B cell (primary cell): Measurements from ENCODE around the gene LAP3. TPM values are rescaled to one million over a fixed set of nuclear protein-coding genes. Genes with fewer than 3 reads are reported as not detected.

Experiments used
- ATAC-seq: fragments of 200-7000 bp; cut with Tn5 transposase; one replicate; pipeline ENCODE4 v1.10.0; 2021; ENCODE audit warnings: low read depth, mild to moderate bottlenecking, moderate number of reproducible peaks, moderate library complexity
- CTCF ChIA-PET: fragments of 350-600 bp; sonication (Branson Sonifier 250); formaldehyde crosslinking; loops from one replicate; lab custom pipeline; 2021; ENCODE audit warnings: antibody characterized with exemption, inconsistent platforms; lab: Charles Lee
- POLR2A ChIA-PET: fragments of 350-600 bp; sonication (Branson Sonifier 250); formaldehyde crosslinking; loops from one replicate; lab custom pipeline; 2021; ENCODE audit warnings: antibody characterized with exemption; lab: Charles Lee
- DNase-seq: peaks from one replicate; pipeline ENCODE4 v3.0.0; 2013
- H2AFZ ChIP-seq: 2 replicates; pipeline ENCODE4 v1.6.1; 2012; ENCODE audit warnings: mild to moderate bottlenecking, low read depth, low read length; ENCODE audit not compliant: insufficient read depth, poor library complexity, severe bottlenecking
- H3K27ac ChIP-seq, 2 donors: 1 replicate in 1 of 2; 2 replicates in 1 of 2; pipeline ENCODE4 v1.5.1; 2012 to 2013; ENCODE audit warnings: low read length in 2 of 2, mild to moderate bottlenecking in 2 of 2, moderate library complexity in 1 of 2
- H3K27me3 ChIP-seq, 4 experiments: fragments of 200-600 bp in 1 of 4; sonication (generic) in 1 of 4; replicated peaks in 1 of 4; 1 replicate in 2 of 4; 2 replicates in 2 of 4; pipeline versions ENCODE4 v1.6.1 to v1.7.0; 2013 to 2016; ENCODE audit warnings: low read length in 3 of 4, mild to moderate bottlenecking in 2 of 4, mixed read lengths in 1 of 4, moderate library complexity in 1 of 4; ENCODE audit not compliant: insufficient read depth in 4 of 4, control insufficient read depth in 3 of 4; ENCODE audit errors: control extremely low read depth in 1 of 4
- H3K36me3 ChIP-seq, 2 experiments: replicated peaks in 1 of 2; 1 replicate in 1 of 2; 2 replicates in 1 of 2; pipeline versions ENCODE4 v1.6.1 to v1.7.1; 2013; ENCODE audit warnings: low read length in 1 of 2; ENCODE audit not compliant: insufficient read depth in 2 of 2, control insufficient read depth in 1 of 2; ENCODE audit errors: control extremely low read depth in 1 of 2, extremely low read depth in 1 of 2
- H3K4me1 ChIP-seq, 2 donors: fragments of 200-600 bp in 1 of 2; sonication (generic) in 1 of 2; 1 replicate in 1 of 2; 2 replicates in 1 of 2; pipeline versions ENCODE4 v1.5.1 to v1.6.1; 2013 to 2017; ENCODE audit warnings: low read length in 2 of 2; ENCODE audit not compliant: control insufficient read depth in 2 of 2, insufficient read depth in 2 of 2
- H3K4me2 ChIP-seq: replicated peaks from 2 replicates; pipeline ENCODE3; 2012; ENCODE audit warnings: mild to moderate bottlenecking, low read depth, low read length; ENCODE audit not compliant: poor library complexity, severe bottlenecking
- H3K4me3 ChIP-seq, 5 experiments: fragments of 200-600 bp in 1 of 5; sonication (generic) in 1 of 5; 1 replicate in 3 of 5; 2 replicates in 2 of 5; pipeline versions ENCODE4 v1.5.1 to v1.7.0; 2011 to 2016; ENCODE audit warnings: low read length in 4 of 5, mild to moderate bottlenecking in 4 of 5, low read depth in 2 of 5, control low read depth in 1 of 5, moderate library complexity in 1 of 5; ENCODE audit not compliant: insufficient read depth in 1 of 5; ENCODE audit errors: control extremely low read depth in 1 of 5, extremely low read depth in 1 of 5
- H3K79me2 ChIP-seq: fragments of 200-600 bp; sonication (generic); one replicate; pipeline ENCODE4 v1.6.0; 2016; ENCODE audit warnings: low read length; ENCODE audit not compliant: control insufficient read depth, insufficient read depth
- H3K9ac ChIP-seq: fragments of 200-600 bp; sonication (generic); 2 replicates; pipeline ENCODE4 v1.6.1; 2017; ENCODE audit warnings: mild to moderate bottlenecking, low read length, moderate library complexity
- H3K9me3 ChIP-seq, 3 donors: one replicate each; pipeline versions ENCODE4 v1.6.1 to v1.7.1; 2013; ENCODE audit warnings: low read length in 2 of 3; ENCODE audit not compliant: control insufficient read depth in 2 of 3, insufficient read depth in 1 of 3; ENCODE audit errors: control extremely low read depth in 1 of 3
- H4K20me1 ChIP-seq: 2 replicates; pipeline ENCODE4 v1.6.0; 2012; ENCODE audit warnings: mild to moderate bottlenecking, low read length; ENCODE audit not compliant: insufficient read depth, control insufficient read depth, poor library complexity, severe bottlenecking
- H3K27ac Mint-ChIP-seq: one replicate; pipeline ENCODE4 v1.8.0; 2021; ENCODE audit warnings: mixed read lengths
- H3K27me3 Mint-ChIP-seq: one replicate; pipeline ENCODE4 v1.8.0; 2021; ENCODE audit warnings: mixed read lengths
- H3K4me1 Mint-ChIP-seq: one replicate; pipeline ENCODE4 v1.8.0; 2021; ENCODE audit warnings: mixed read lengths
- H3K4me3 Mint-ChIP-seq: one replicate; pipeline ENCODE4 v1.8.0; 2021; ENCODE audit warnings: mixed read lengths
- H3K9me3 Mint-ChIP-seq: one replicate; pipeline ENCODE4 v1.8.0; 2022; ENCODE audit warnings: mixed read lengths; ENCODE audit not compliant: insufficient read depth
- EZH2 ChIP-seq: IDR thresholded peaks from 2 replicates; pipeline ENCODE4 v1.6.1; 2012; ENCODE audit warnings: borderline replicate concordance, low read depth, mild to moderate bottlenecking, moderate library complexity, low read length; ENCODE audit not compliant: insufficient read depth, poor library complexity, severe bottlenecking
- WGBS: methylation state at CpG from one replicate; pipeline ENCODE4 v1.1.5; 2013; ENCODE audit warnings: missing lambda C conversion rate; ENCODE audit not compliant: insufficient coverage; 5-methylcytosine and 5-hydroxymethylcytosine counted together
- intact Hi-C: fragments of 100-400 bp; cut with micrococcal nuclease; formaldehyde crosslinking; loops from one replicate; pipeline ENCODE4 v1.10.0; 2022
- polyA plus RNA-seq: library from polyadenylated mRNA; depleted of rRNA; stranded (reverse); fragments of >200 nt; gene quantifications from 2 replicates; pipeline ENCODE4 v1.2.3, GENCODE V29; 2012
- total RNA-seq, 2 donors: library from RNA; stranded (reverse); fragments of 120-200 nt in 1 of 2; gene quantifications; 1 replicate in 1 of 2; 2 replicates in 1 of 2; pipeline versions ENCODE4 v1.2.3 to v1.2.4, GENCODE V29; 2013 to 2022
- TF ChIP-seq, protein P1 (sequence below): fragments of 200-600 bp; IDR thresholded peaks from one replicate; pipeline ENCODE4 v1.8.0; 2022; ENCODE audit warnings: antibody characterized with exemption, mild to moderate bottlenecking

Gene LAP3
- total and polyA plus RNA-seq, 2 donors (not counting 1 experiment from before 2014, with no cell fraction given) = 18.4 to 30.1 TPM

DNA sequence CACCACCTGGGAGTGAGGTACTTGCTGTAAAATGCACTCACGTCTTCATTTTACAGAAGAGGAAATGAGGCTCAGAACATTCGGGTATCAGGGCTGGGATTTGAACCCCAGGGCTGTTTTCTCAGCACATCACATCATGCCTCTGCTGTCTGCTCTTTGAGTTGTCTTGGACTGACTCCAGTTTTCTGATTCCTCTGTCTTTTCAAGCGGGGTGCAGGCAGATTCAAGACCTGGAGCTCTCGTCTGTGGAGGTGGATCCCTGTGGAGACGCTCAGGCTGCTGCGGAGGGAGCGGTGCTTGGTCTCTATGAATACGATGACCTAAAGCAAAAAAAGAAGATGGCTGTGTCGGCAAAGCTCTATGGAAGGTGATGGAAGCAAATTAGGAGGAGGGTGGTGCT lies 6.3 kb downstream of the LAP3 start:
- H3K9ac ChIP-seq = no peak overlapping the region
- no peaks in the 10 kb centered on the region for H3K27me3 ChIP-seq
- peaks cover 0 to 59% of the 10 kb centered on the region in 2 experiments for H3K36me3 ChIP-seq
- H3K27ac ChIP-seq = no peak overlapping the region
- ATAC-seq = no peak
- no peak for DNase-seq
- peaks cover 5% of the 10 kb centered on the region for H3K79me2 ChIP-seq
- H3K9me3 Mint-ChIP-seq = no peaks in the 10 kb centered on the region
- H3K4me1 ChIP-seq = peaks cover 8 to 13% of the 10 kb centered on the region in 2 donors
- no peak overlapping the region for H3K4me3 Mint-ChIP-seq
- H3K27ac Mint-ChIP-seq = no peak overlapping the region
- intact Hi-C loops = no loop called here
- H3K27me3 Mint-ChIP-seq = no peaks in the 10 kb centered on the region
- H3K4me1 Mint-ChIP-seq = peaks cover 19% of the 10 kb centered on the region
- 98% methylated on average over 8 of the region's 9 CpGs for WGBS
- H3K9me3 ChIP-seq = no peaks in the 10 kb centered on the region
- H2AFZ ChIP-seq = no peak overlapping the region
- CTCF ChIA-PET = no interaction called here
- POLR2A ChIA-PET = no interaction called here
- H3K4me3 ChIP-seq = no peak overlapping the region
- H3K4me2 ChIP-seq = no peak overlapping the region
- H4K20me1 ChIP-seq = no peaks in the 10 kb centered on the region
- TF ChIP-seq EZH2 = no peak
- TF ChIP-seq, protein P1, sequence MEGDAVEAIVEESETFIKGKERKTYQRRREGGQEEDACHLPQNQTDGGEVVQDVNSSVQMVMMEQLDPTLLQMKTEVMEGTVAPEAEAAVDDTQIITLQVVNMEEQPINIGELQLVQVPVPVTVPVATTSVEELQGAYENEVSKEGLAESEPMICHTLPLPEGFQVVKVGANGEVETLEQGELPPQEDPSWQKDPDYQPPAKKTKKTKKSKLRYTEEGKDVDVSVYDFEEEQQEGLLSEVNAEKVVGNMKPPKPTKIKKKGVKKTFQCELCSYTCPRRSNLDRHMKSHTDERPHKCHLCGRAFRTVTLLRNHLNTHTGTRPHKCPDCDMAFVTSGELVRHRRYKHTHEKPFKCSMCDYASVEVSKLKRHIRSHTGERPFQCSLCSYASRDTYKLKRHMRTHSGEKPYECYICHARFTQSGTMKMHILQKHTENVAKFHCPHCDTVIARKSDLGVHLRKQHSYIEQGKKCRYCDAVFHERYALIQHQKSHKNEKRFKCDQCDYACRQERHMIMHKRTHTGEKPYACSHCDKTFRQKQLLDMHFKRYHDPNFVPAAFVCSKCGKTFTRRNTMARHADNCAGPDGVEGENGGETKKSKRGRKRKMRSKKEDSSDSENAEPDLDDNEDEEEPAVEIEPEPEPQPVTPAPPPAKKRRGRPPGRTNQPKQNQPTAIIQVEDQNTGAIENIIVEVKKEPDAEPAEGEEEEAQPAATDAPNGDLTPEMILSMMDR = no peak

DNA sequence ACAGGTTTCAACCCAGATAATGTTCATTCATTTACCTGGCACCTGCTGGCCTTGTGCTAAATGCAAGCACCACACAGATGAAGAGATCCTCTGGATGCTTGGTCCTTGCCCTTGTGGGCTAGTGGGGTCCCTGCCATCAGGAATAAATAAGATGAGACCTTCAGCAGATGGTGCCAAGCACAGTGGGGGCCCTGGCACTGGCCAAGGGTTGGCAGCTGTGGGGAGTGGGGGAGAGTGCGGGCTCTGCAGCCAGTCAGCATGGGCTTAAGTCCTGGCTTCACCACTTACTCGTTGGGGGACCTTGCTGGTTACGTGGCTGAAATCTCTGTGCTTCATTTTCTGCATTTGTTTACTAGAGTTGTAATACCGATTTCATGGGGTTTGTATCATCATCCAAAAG lies 6.9 kb downstream of the LAP3 start:
- H4K20me1 ChIP-seq = no peaks in the 10 kb centered on the region
- no peaks in the 10 kb centered on the region for H3K9me3 Mint-ChIP-seq
- H3K4me3 ChIP-seq = no peak overlapping the region
- ATAC-seq = no peak
- DNase-seq = no peak
- CTCF ChIA-PET = no interaction called here
- intact Hi-C loops = no loop called here
- WGBS = 100% methylated on average over 4 of the region's 4 CpGs
- no peak overlapping the region for H3K4me3 Mint-ChIP-seq
- no peaks in the 10 kb centered on the region for H3K27me3 ChIP-seq
- H3K9me3 ChIP-seq = no peaks in the 10 kb centered on the region
- H2AFZ ChIP-seq = no peak overlapping the region
- TF ChIP-seq, protein P1 = no peak
- no peak for TF ChIP-seq EZH2
- POLR2A ChIA-PET = no interaction called here
- H3K4me1 Mint-ChIP-seq = peaks cover 13% of the 10 kb centered on the region
- H3K36me3 ChIP-seq = peaks cover 0 to 65% of the 10 kb centered on the region in 2 experiments
- H3K27ac ChIP-seq = no peak overlapping the region
- H3K27ac Mint-ChIP-seq = no peak overlapping the region
- no peaks in the 10 kb centered on the region for H3K79me2 ChIP-seq
- H3K4me1 ChIP-seq = peaks cover 1 to 6% of the 10 kb centered on the region in 2 donors
- H3K9ac ChIP-seq = no peak overlapping the region
- H3K27me3 Mint-ChIP-seq = no peaks in the 10 kb centered on the region
- H3K4me2 ChIP-seq = no peak overlapping the region
